HepG2 (cell line): ENCODE results near the gene RGR.

Experiments
- CAMTA2 ChIP-seq: sonication (generic); formaldehyde crosslinking; IDR thresholded peaks from 2 replicates; pipeline ENCODE4 v1.4.0; 2020; ENCODE audit warnings: mild to moderate bottlenecking, missing genetic modification reagents, borderline replicate concordance
- CTCF ChIP-seq: sonication (generic); formaldehyde crosslinking; IDR thresholded peaks from 2 replicates; pipeline ENCODE4 v1.5.0; 2020; ENCODE audit warnings: mild to moderate bottlenecking, missing genetic modification reagents, moderate library complexity
- ESRRA ChIP-seq: sonication (generic); formaldehyde crosslinking; IDR thresholded peaks from 2 replicates; pipeline ENCODE4 v1.5.1; 2020; ENCODE audit warnings: mild to moderate bottlenecking, low read depth, missing genetic modification reagents
- IRF2 ChIP-seq: IDR thresholded peaks from 2 replicates; pipeline ENCODE4 v1.6.1; 2018; ENCODE audit warnings: missing genetic modification reagents, missing compliant biosample characterization
- MAX ChIP-seq: IDR thresholded peaks from 2 replicates; pipeline ENCODE4 v1.6.1; 2012; ENCODE audit warnings: inconsistent platforms
- RFX5 ChIP-seq: IDR thresholded peaks from 2 replicates; pipeline ENCODE4 v1.6.1; 2011; ENCODE audit warnings: low read depth, low read length, improper control_type of control experiment
- TARDBP ChIP-seq: sonication (generic); formaldehyde crosslinking; IDR thresholded peaks from 2 replicates; pipeline ENCODE4 v1.8.0; 2022; ENCODE audit warnings: mild to moderate bottlenecking, missing genetic modification reagents
- TBL1XR1 ChIP-seq: fragments of 150-350 bp; IDR thresholded peaks from 2 replicates; pipeline ENCODE4 v1.6.1; 2014; ENCODE audit warnings: borderline replicate concordance, low read length; ENCODE audit not compliant: partially characterized antibody

GRCh38 chr10:84264611-84265141 lies 19.8 kb downstream of the RGR start:
- TF ChIP-seq TBL1XR1 (no peak), MAX (no peak), CTCF (CRISPR knock-in tag) (peak; percentile 97), TARDBP (CRISPR knock-in tag) (0 out of 2 replicates have a peak, but pooled peaks have one; percentile 51), IRF2 (CRISPR knock-in tag) (no peak), ESRRA (CRISPR knock-in tag) (no peak), CAMTA2 (CRISPR knock-in tag) (no peak), RFX5 (no peak)
